SK-N-SH (cell line): Measurements from ENCODE around the gene KCNK5. TPM values are rescaled to one million over a fixed set of nuclear protein-coding genes. Genes with fewer than 3 reads are reported as not detected.

ENCODE experiments used
- CTCF ChIA-PET: fragments of 300-600, 350-600 bp; formaldehyde crosslinking; extraction: SDS; loops from one replicate; lab custom pipeline; 2021; lab: Yijun Ruan, JAX
- POLR2A ChIA-PET: fragments of 350-600 bp; sonication (Branson Sonifier 250); formaldehyde crosslinking; extraction: SDS; loops from one replicate; lab custom pipeline; 2020; ENCODE audit warnings: antibody characterized with exemption, inconsistent platforms; lab: Yijun Ruan, JAX
- DNase-seq: peaks from one replicate; pipeline ENCODE4 v3.0.0; 2012
- H2AFZ ChIP-seq: fragments of 200-600 bp; sonication (generic); 2 replicates; pipeline ENCODE4 v1.8.1; 2016; ENCODE audit warnings: antibody characterized with exemption, mild to moderate bottlenecking, low read depth
- H3F3A ChIP-seq: fragments of 200-600 bp; sonication (generic); replicated peaks from 2 replicates; pipeline ENCODE3; 2016; ENCODE audit warnings: antibody characterized with exemption, mild to moderate bottlenecking; ENCODE audit not compliant: insufficient read depth
- H3K27ac ChIP-seq, 2 experiments: fragments of 200-500 bp in 1 of 2; fragments of 200-600 bp in 1 of 2; sonication (Bioruptor generic) in 1 of 2; sonication (generic), shearing (Covaris generic) in 1 of 2; 2 replicates each; pipeline versions ENCODE4 v1.5.1 to v1.6.1; 2014 to 2016; ENCODE audit warnings: low read depth in 2 of 2, inconsistent platforms in 1 of 2, low read length in 1 of 2, mild to moderate bottlenecking in 1 of 2, mixed read lengths in 1 of 2
- H3K27me3 ChIP-seq: fragments of 200-600 bp; sonication (generic), shearing (Covaris generic); 2 replicates; pipeline ENCODE4 v1.6.1; 2016; ENCODE audit warnings: mixed run types; ENCODE audit not compliant: insufficient read depth
- H3K36me3 ChIP-seq, 2 experiments: fragments of 200-500 bp in 1 of 2; fragments of 200-600 bp in 1 of 2; sonication (Bioruptor generic) in 1 of 2; sonication (generic) in 1 of 2; replicated peaks in 1 of 2; 2 replicates each; pipeline versions ENCODE3 to v1.5.1; 2014 to 2016; ENCODE audit warnings: low read length in 1 of 2, mild to moderate bottlenecking in 1 of 2; ENCODE audit not compliant: insufficient read depth in 2 of 2, control insufficient read depth in 1 of 2
- H3K4me1 ChIP-seq, 2 experiments: fragments of 200-500 bp in 1 of 2; fragments of 200-600 bp in 1 of 2; sonication (Bioruptor generic) in 1 of 2; sonication (generic), shearing (Covaris generic) in 1 of 2; 2 replicates each; pipeline versions ENCODE4 v1.5.1 to v1.6.1; 2014 to 2016; ENCODE audit warnings: low read depth in 1 of 2, low read length in 1 of 2, mixed run types in 1 of 2; ENCODE audit not compliant: insufficient read depth in 2 of 2, control insufficient read depth in 1 of 2
- H3K4me2 ChIP-seq: fragments of 200-600 bp; sonication (generic), shearing (Covaris generic); 2 replicates; pipeline ENCODE4 v1.6.1; 2017; ENCODE audit warnings: mixed run types
- H3K4me3 ChIP-seq, 2 experiments: fragments of 200-500 bp in 1 of 2; fragments of 200-600 bp in 1 of 2; sonication (Bioruptor generic) in 1 of 2; sonication (generic), shearing (Covaris generic) in 1 of 2; 2 replicates each; pipeline versions ENCODE4 v1.5.1 to v1.8.1; 2014 to 2016; ENCODE audit warnings: low read depth in 2 of 2, inconsistent platforms in 1 of 2, low read length in 1 of 2, mild to moderate bottlenecking in 1 of 2, mixed read lengths in 1 of 2, moderate library complexity in 1 of 2
- H3K79me2 ChIP-seq: fragments of 200-600 bp; sonication (generic); 2 replicates; pipeline ENCODE4 v1.8.1; 2017; ENCODE audit warnings: mild to moderate bottlenecking; ENCODE audit not compliant: insufficient read depth
- H3K9ac ChIP-seq: fragments of 200-600 bp; sonication (generic); 2 replicates; pipeline ENCODE4 v1.6.1; 2017; ENCODE audit warnings: mixed run types
- H3K9me2 ChIP-seq: fragments of 200-600 bp; sonication (generic); 2 replicates; pipeline ENCODE4 v1.6.1; 2017; ENCODE audit warnings: mixed run types
- H3K9me3 ChIP-seq: fragments of 200-600 bp; sonication (generic); 2 replicates; pipeline ENCODE4 v1.6.1; 2017; ENCODE audit warnings: mixed run types, mild to moderate bottlenecking, moderate library complexity
- H4K20me1 ChIP-seq: fragments of 200-600 bp; sonication (generic); 2 replicates; pipeline ENCODE4 v1.6.1; 2017; ENCODE audit warnings: mild to moderate bottlenecking, mixed run types; ENCODE audit not compliant: insufficient read depth
- ELF1 ChIP-seq: IDR thresholded peaks from 2 replicates; pipeline ENCODE4 v1.4.0; 2012
- EZH2phosphoT487 ChIP-seq: fragments of 200-600 bp; sonication (generic); IDR thresholded peaks from 2 replicates; pipeline ENCODE4 v1.6.1; 2017; ENCODE audit warnings: low read depth, mixed run types, mild to moderate bottlenecking, antibody characterized with exemption, moderate library complexity, borderline replicate concordance
- FOSL2 ChIP-seq: IDR thresholded peaks from 2 replicates; pipeline ENCODE4 v1.4.0; 2012; ENCODE audit warnings: low read depth, mild to moderate bottlenecking, moderate library complexity, borderline replicate concordance
- JUND ChIP-seq: IDR thresholded peaks from 2 replicates; pipeline ENCODE4 v1.4.0; 2012
- NFIC ChIP-seq: IDR thresholded peaks from 2 replicates; pipeline ENCODE4 v1.4.0; 2012; ENCODE audit warnings: borderline replicate concordance
- POLR2AphosphoS5 ChIP-seq: IDR thresholded peaks from 2 replicates; pipeline ENCODE4 v1.6.1; 2012; ENCODE audit warnings: low read depth, low read length
- RCOR1 ChIP-seq: fragments of 150-350 bp; IDR thresholded peaks from 2 replicates; pipeline ENCODE4 v1.6.1; 2017; ENCODE audit warnings: antibody characterized with exemption, low read length
- RFX5 ChIP-seq: IDR thresholded peaks from 2 replicates; pipeline ENCODE4 v1.6.1; 2012; ENCODE audit warnings: mild to moderate bottlenecking, improper control_type of control experiment, low read length
- SMC3 ChIP-seq: IDR thresholded peaks from 2 replicates; pipeline ENCODE4 v1.6.1; 2012; ENCODE audit warnings: low read depth, low read length, improper control_type of control experiment
- TEAD4 ChIP-seq: IDR thresholded peaks from 2 replicates; pipeline ENCODE4 v1.4.0; 2012; ENCODE audit warnings: mild to moderate bottlenecking, borderline replicate concordance; ENCODE audit not compliant: insufficient read depth
- WGBS: methylation state at CpG from one replicate; pipeline ENCODE4 v1.1.6; 2017; ENCODE audit warnings: low lambda C conversion rate; 5-methylcytosine and 5-hydroxymethylcytosine counted together
- polyA plus RNA-seq, 3 experiments: library from polyadenylated mRNA; depleted of rRNA; stranded (reverse); fragments of >200 nt; gene quantifications; 2 replicates each; pipeline ENCODE4 v1.2.3, GENCODE V29; 2012
- TF ChIP-seq, protein P1 (sequence below): IDR thresholded peaks from 2 replicates; pipeline ENCODE4 v1.6.1; 2012; ENCODE audit warnings: mild to moderate bottlenecking, low read depth, low read length, moderate library complexity
- TF ChIP-seq, protein P2 (sequence below): fragments of 200-600 bp; sonication (generic); IDR thresholded peaks from 2 replicates; pipeline ENCODE4 v1.6.1; 2017; ENCODE audit warnings: antibody characterized with exemption, mild to moderate bottlenecking, moderate library complexity
- TF ChIP-seq, protein P3 (sequence below): IDR thresholded peaks from 2 replicates; pipeline ENCODE4 v1.4.0; 2012; ENCODE audit warnings: low read depth, borderline replicate concordance
- TF ChIP-seq, protein P4 (sequence below): fragments of 150-350 bp; IDR thresholded peaks from 2 replicates; pipeline ENCODE4 v1.6.1; 2016; ENCODE audit warnings: mild to moderate bottlenecking, low read depth, low read length

Gene KCNK5
- polyA plus RNA-seq, 1 of the 3 experiments (the other 2 are of a cell fraction) = not detected

DNA sequence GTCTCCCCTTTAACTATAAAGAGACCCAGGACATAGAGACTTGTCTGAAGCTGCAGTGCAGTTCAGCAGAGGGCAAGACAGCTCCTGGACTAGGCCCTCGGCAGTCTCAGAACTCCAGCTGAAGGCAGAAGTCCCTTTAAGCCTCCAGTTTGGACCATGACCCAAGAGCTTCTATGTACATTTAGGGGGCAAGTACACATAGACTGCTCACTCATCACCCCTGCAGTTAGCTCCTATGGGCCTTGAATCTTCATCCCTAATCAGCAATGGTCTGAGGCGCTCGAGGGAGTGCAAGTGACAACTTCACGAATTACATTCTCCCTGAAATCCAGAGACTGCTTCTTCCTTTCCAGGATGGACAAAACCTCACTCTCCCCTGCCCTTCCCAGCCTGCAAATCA lies 47.4 kb downstream of the KCNK5 start:
- Histone ChIP-seq H3K9ac (no peak overlapping the region), H3K4me2 (no peak overlapping the region), H3K36me3 (no peaks in the 10 kb centered on the region), H3K79me2 (no peaks in the 10 kb centered on the region), H3K4me3 (no peak overlapping the region), H3K9me3 (no peaks in the 10 kb centered on the region), H2AFZ (no peak overlapping the region), H3K27me3 (no peaks in the 10 kb centered on the region)
- TF ChIP-seq SMC3 = no peak
- TF ChIP-seq, protein P1, sequence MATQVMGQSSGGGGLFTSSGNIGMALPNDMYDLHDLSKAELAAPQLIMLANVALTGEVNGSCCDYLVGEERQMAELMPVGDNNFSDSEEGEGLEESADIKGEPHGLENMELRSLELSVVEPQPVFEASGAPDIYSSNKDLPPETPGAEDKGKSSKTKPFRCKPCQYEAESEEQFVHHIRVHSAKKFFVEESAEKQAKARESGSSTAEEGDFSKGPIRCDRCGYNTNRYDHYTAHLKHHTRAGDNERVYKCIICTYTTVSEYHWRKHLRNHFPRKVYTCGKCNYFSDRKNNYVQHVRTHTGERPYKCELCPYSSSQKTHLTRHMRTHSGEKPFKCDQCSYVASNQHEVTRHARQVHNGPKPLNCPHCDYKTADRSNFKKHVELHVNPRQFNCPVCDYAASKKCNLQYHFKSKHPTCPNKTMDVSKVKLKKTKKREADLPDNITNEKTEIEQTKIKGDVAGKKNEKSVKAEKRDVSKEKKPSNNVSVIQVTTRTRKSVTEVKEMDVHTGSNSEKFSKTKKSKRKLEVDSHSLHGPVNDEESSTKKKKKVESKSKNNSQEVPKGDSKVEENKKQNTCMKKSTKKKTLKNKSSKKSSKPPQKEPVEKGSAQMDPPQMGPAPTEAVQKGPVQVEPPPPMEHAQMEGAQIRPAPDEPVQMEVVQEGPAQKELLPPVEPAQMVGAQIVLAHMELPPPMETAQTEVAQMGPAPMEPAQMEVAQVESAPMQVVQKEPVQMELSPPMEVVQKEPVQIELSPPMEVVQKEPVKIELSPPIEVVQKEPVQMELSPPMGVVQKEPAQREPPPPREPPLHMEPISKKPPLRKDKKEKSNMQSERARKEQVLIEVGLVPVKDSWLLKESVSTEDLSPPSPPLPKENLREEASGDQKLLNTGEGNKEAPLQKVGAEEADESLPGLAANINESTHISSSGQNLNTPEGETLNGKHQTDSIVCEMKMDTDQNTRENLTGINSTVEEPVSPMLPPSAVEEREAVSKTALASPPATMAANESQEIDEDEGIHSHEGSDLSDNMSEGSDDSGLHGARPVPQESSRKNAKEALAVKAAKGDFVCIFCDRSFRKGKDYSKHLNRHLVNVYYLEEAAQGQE = no peak
- TF ChIP-seq, all 33 proteins: peak for 0
- Histone ChIP-seq H3K9me2 (no peaks in the 10 kb centered on the region), H3F3A (no peaks in the 10 kb centered on the region), H3K27ac (no peak overlapping the region), H4K20me1 (no peaks in the 10 kb centered on the region), H3K4me1 (no peaks in the 10 kb centered on the region)
- POLR2A ChIA-PET = no interaction called here
- 32% methylated on average over 3 of the region's 4 CpGs for WGBS
- DNase-seq = no peak
- CTCF ChIA-PET = interaction anchor here (0.9 to 3.7 kb wide), 7 partner anchors 8 to 208 kb away, joined by 3 to 30 read pairs (median 5); no protein-coding TSS in a partner anchor

DNA sequence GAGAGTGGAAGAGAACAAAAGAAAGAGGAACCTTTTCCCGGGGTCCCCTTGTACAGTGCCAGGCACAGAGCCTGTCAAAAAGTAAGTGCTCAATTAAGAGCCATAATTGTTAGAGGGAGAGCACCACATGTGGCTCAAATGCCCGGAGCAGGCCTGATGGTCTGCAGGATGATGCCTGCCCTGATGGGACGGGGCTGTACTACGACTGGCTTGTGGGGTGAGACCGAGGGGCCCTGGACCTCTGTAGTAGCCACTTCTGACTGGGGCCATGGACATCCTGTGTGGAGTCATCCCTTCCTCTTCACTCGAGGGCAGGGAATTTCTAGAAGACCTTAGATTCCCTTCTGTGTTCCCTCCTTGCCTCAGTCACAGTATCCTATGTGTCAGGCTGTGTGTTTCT lies 47.9 kb downstream of the KCNK5 start:
- no peak overlapping the region for H3K27ac ChIP-seq
- H3K9ac ChIP-seq = no peak overlapping the region
- no peaks in the 10 kb centered on the region for H4K20me1 ChIP-seq
- no peak overlapping the region for H2AFZ ChIP-seq
- no peaks in the 10 kb centered on the region for H3F3A ChIP-seq
- no peaks in the 10 kb centered on the region for H3K27me3 ChIP-seq
- CTCF ChIA-PET = interaction anchor here (1.1 to 3.7 kb wide), 5 partner anchors 9 to 122 kb away, joined by 3 to 30 read pairs (median 5); no protein-coding TSS in a partner anchor
- POLR2A ChIA-PET = no interaction called here
- no peak for DNase-seq
- H3K4me3 ChIP-seq = no peak overlapping the region
- no peaks in the 10 kb centered on the region for H3K9me3 ChIP-seq
- H3K36me3 ChIP-seq = no peaks in the 10 kb centered on the region
- TF ChIP-seq FOSL2 (no peak), SMC3 (no peak), NFIC (no peak), JUND (no peak), RFX5 (no peak), TEAD4 (no peak), EZH2phosphoT487 (no peak), POLR2AphosphoS5 (no peak), RCOR1 (no peak), ELF1 (no peak)
- TF ChIP-seq, protein P2, sequence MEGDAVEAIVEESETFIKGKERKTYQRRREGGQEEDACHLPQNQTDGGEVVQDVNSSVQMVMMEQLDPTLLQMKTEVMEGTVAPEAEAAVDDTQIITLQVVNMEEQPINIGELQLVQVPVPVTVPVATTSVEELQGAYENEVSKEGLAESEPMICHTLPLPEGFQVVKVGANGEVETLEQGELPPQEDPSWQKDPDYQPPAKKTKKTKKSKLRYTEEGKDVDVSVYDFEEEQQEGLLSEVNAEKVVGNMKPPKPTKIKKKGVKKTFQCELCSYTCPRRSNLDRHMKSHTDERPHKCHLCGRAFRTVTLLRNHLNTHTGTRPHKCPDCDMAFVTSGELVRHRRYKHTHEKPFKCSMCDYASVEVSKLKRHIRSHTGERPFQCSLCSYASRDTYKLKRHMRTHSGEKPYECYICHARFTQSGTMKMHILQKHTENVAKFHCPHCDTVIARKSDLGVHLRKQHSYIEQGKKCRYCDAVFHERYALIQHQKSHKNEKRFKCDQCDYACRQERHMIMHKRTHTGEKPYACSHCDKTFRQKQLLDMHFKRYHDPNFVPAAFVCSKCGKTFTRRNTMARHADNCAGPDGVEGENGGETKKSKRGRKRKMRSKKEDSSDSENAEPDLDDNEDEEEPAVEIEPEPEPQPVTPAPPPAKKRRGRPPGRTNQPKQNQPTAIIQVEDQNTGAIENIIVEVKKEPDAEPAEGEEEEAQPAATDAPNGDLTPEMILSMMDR = no peak
- TF ChIP-seq, protein P3, sequence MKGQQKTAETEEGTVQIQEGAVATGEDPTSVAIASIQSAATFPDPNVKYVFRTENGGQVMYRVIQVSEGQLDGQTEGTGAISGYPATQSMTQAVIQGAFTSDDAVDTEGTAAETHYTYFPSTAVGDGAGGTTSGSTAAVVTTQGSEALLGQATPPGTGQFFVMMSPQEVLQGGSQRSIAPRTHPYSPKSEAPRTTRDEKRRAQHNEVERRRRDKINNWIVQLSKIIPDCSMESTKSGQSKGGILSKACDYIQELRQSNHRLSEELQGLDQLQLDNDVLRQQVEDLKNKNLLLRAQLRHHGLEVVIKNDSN = no peak
- TF ChIP-seq, protein P4, sequence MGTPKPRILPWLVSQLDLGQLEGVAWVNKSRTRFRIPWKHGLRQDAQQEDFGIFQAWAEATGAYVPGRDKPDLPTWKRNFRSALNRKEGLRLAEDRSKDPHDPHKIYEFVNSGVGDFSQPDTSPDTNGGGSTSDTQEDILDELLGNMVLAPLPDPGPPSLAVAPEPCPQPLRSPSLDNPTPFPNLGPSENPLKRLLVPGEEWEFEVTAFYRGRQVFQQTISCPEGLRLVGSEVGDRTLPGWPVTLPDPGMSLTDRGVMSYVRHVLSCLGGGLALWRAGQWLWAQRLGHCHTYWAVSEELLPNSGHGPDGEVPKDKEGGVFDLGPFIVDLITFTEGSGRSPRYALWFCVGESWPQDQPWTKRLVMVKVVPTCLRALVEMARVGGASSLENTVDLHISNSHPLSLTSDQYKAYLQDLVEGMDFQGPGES = no peak
- TF ChIP-seq, protein P1 = no peak
- H3K4me2 ChIP-seq = no peak overlapping the region
- no peaks in the 10 kb centered on the region for H3K9me2 ChIP-seq
- WGBS = 26% methylated on average over 5 of the region's 6 CpGs
- no peaks in the 10 kb centered on the region for H3K4me1 ChIP-seq
- H3K79me2 ChIP-seq = no peaks in the 10 kb centered on the region
